ENCODE measurements around the gene SAFB.

- no peak for TF ChIP-seq POLR2A (IDR thresholded peaks at IDR 0.05)
- TF ChIP-seq CTCF (IDR thresholded peaks at IDR 0.05), result no peak
These were observed 28.5 kb downstream of the SAFB start for GRCh38 chr19:5651361-5651760.
